Muscle of leg (tissue), 11 donors: ENCODE data around the gene EEFSEC. TPM values are rescaled to one million over a fixed set of nuclear protein-coding genes. Genes with fewer than 3 reads are reported as not detected.

Experiments
- DNase-seq: peaks from one replicate; pipeline ENCODE4 v3.0.0; 2013
- H3K27ac ChIP-seq: one replicate; pipeline ENCODE4 v1.5.1; 2013; ENCODE audit warnings: mild to moderate bottlenecking, low read length, control low read depth
- H3K27me3 ChIP-seq: one replicate; pipeline ENCODE4 v1.6.1; 2013; ENCODE audit warnings: low read length; ENCODE audit not compliant: control insufficient read depth, insufficient read depth
- H3K36me3 ChIP-seq: one replicate; pipeline ENCODE4 v1.6.1; 2013; ENCODE audit warnings: low read length; ENCODE audit not compliant: control insufficient read depth, insufficient read depth
- H3K4me1 ChIP-seq: one replicate; pipeline ENCODE4 v1.6.1; 2013; ENCODE audit warnings: low read length; ENCODE audit not compliant: control insufficient read depth, insufficient read depth
- H3K4me3 ChIP-seq: one replicate; pipeline ENCODE4 v1.5.1; 2013; ENCODE audit warnings: low read length, control low read depth
- H3K9me3 ChIP-seq: replicated peaks from 2 replicates; pipeline ENCODE4 v1.6.1; 2013; ENCODE audit warnings: low read depth, low read length; ENCODE audit not compliant: control insufficient read depth
- WGBS: methylation state at CpG from one replicate; pipeline ENCODE4 v1.1.5; 2013; ENCODE audit warnings: missing lambda C conversion rate; ENCODE audit not compliant: insufficient coverage; 5-methylcytosine and 5-hydroxymethylcytosine counted together
- polyA plus RNA-seq, 8 donors: library from polyadenylated mRNA; unstranded; fragments of 120-200 nt; gene quantifications; one replicate each; pipeline versions ENCODE4 v1.2.1 to v1.2.3, GENCODE V29; 2013; ENCODE audit warnings: inconsistent platforms in 1 of 8, low replicate concordance in 1 of 8; ENCODE audit not compliant: insufficient read length in 8 of 8, insufficient read depth in 1 of 8
- total RNA-seq: library from RNA; stranded (reverse); fragments of 120-200 nt; gene quantifications from one replicate; pipeline ENCODE4 v1.2.4, GENCODE V29; 2013

The EEFSEC gene
- total and polyA plus RNA-seq, 9 donors = 5.5 to 20.9 (median 16.9) TPM

DNA sequence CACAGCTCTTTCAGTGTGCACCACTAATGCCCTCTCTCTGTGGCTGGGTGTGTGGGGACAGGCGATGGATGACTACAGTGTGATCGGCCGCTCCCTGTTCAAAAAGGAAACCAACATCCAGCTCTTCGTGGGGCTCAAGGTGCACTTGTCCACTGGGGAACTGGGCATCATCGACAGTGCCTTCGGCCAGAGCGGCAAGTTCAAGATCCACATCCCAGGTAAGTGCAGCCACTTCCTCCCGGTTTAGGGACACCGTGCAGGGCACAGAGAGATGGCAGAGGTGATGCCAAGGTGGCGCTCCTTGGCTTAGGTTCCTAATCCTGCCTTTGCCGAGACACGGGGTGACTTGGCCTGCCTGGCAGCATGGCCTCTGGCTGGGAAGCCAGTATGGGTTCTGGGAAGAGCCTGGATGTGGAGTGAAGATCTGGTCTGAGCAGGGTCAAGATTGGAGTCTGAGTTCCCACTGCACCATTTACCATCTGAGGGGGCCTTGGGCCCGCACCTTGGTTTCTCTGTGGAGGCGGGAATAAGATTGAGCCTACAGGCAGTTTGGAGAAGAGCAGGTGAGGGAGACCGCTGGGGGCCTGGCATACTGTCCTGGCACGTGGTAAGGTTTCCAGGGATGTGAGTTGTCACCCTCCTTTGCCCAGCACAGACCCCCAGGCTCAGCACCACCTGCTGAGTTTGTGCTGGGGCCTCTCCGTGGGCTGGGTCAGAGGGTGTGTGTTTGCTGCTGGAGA lies 205.0 kb downstream of the EEFSEC start:
- 95% methylated on average over 14 of the region's 17 CpGs for WGBS
- Histone ChIP-seq H3K27ac (no peak overlapping the region), H3K27me3 (no peaks in the 10 kb centered on the region), H3K4me1 (no peaks in the 10 kb centered on the region), H3K4me3 (no peak overlapping the region), H3K36me3 (peaks cover 19% of the 10 kb centered on the region), H3K9me3 (no peaks in the 10 kb centered on the region)
- no peak for DNase-seq

- Histone ChIP-seq H3K4me3 (no peak overlapping the region), H3K36me3 (peaks cover 19% of the 10 kb centered on the region), H3K9me3 (no peaks in the 10 kb centered on the region), H3K27ac (no peak overlapping the region), H3K4me1 (no peaks in the 10 kb centered on the region), H3K27me3 (no peaks in the 10 kb centered on the region)
- DNase-seq = no peak
- WGBS = 91% methylated on average over 6 of the region's 6 CpGs
These were observed 205.9 kb downstream of the EEFSEC start for GRCh38 chr3:128359060-128359664.

DNA sequence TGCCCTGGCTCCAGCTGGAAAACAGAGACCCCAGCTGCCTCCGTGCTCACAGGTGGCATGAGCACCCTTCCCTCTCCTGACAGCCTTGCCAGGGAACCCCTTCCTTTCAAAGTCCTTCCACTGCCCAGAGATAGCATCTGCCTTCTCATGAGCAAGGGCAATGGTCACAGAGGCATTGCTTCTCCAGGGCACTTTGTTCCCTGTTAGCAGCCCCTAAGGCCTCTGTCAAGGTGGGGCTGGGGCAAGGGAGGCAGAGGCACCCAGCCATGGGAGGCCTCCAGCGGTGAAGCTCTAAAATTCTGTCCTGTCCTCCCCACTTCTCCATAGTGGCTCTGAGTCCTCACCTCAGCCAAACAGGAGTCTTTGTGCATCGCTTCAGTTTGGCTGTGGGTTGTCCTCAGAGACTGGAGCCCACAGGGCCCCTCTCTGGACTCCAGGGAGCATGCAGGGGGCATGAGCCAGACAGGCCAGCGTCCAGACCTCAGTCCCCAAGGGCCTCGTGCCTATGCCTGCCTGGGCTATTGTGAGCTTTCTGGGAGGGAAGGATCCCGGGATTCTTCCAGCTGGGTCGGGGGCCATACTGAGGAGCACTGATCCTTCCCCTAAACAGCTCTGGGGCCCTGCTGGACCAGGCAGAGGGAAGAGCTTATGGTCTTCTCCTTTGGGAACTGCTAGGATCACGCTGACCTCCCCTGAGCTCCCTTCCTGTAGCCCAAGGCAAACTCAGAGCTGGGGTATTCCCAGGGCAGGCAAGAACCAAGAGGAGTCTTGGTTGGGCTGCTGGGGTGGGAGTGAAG lies 206.8 kb downstream of the EEFSEC start:
- H3K9me3 ChIP-seq = no peaks in the 10 kb centered on the region
- no peak for DNase-seq
- H3K27ac ChIP-seq = no peak overlapping the region
- H3K27me3 ChIP-seq = no peaks in the 10 kb centered on the region
- WGBS = 58% methylated on average over 4 of the region's 8 CpGs
- H3K4me3 ChIP-seq = no peak overlapping the region
- no peaks in the 10 kb centered on the region for H3K4me1 ChIP-seq
- H3K36me3 ChIP-seq = peaks cover 19% of the 10 kb centered on the region

DNA sequence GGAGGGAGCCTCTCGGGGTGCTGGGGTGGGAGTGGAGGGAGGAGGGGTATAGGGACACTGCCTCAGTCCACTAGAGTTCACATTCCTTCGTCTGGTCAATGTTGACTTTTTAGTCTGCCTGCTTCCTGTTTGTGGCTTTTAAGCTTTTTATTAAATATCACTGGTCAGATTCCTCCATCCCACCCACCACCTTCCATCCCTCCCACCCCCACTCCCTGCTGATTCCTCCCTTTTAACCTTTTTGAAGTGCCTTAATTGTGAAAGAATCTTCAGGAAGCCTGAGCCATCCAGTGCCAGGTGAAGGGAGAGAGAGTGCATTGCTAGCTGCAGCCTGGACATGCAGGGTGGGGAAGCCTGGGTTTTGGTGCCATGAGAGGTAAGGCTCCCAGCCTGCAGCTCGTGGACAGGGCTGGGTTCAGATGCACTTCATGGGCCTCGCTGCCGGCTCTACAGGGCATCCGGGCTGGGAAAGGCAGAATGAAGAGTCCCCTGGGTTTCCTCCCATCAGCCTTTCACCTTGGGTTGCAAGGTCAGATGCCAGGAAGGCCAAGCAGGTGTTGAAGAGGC lies 207.5 kb downstream of the EEFSEC start:
- Histone ChIP-seq H3K4me3 (no peak overlapping the region), H3K9me3 (no peaks in the 10 kb centered on the region), H3K27me3 (no peaks in the 10 kb centered on the region), H3K36me3 (peaks cover 23% of the 10 kb centered on the region), H3K27ac (no peak overlapping the region), H3K4me1 (no peaks in the 10 kb centered on the region)
- DNase-seq = no peak
- WGBS = 83% methylated on average over 4 of the region's 6 CpGs

DNA sequence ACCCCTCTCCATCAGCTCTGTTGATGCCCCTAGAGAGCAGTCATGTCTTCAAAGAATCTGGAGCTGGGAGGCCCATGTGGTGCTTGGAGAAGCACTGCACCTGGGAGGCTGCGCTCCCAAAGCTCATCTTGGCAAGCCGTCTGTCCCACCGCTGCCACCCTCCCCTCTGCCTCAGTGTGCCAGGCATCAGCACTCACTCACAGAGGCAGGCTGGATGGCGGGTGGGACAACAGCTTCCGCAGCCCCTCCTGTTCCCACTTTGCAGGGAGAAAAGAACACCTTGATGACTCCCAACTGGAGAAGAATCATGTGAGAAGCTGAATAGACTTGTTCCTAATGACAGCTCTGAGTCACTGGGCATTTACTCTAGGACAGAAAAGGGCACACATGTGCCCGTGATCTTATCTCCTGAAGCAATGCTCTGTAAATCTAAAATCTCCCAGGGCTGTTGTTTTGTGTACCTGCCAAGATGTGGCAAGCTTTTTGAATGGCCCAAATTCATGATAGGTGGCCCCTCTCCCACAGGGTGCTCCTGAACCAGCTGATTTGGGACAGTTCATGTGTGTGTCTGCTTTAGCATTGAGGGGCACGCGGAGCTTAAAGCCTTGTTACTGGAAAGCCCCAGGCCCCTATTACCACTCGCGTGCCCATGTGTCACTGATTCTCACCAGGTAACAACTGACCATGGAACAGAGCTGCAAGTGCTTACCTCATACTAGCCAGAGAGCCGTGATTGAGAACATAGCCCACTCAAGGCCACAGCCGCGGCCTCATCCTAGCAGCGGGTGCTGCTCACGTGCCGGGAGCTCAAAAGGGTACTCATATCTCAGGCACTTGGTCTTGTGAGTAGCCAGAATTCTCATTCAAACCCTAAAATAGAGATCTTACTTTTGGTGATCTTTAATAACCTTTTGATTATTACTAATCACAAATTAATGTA lies 209.0 kb downstream of the EEFSEC start:
- 94% methylated on average over 8 of the region's 16 CpGs for WGBS
- no peak for DNase-seq
- no peak overlapping the region for H3K27ac ChIP-seq
- H3K4me3 ChIP-seq = no peak overlapping the region
- H3K9me3 ChIP-seq = no peaks in the 10 kb centered on the region
- peaks cover 25% of the 10 kb centered on the region for H3K36me3 ChIP-seq
- H3K4me1 ChIP-seq = peaks cover 3% of the 10 kb centered on the region
- no peaks in the 10 kb centered on the region for H3K27me3 ChIP-seq

GRCh38 chr3:128364291-128364690 lies 211.0 kb downstream of the EEFSEC start:
- H3K27ac ChIP-seq = no peak overlapping the region

DNA sequence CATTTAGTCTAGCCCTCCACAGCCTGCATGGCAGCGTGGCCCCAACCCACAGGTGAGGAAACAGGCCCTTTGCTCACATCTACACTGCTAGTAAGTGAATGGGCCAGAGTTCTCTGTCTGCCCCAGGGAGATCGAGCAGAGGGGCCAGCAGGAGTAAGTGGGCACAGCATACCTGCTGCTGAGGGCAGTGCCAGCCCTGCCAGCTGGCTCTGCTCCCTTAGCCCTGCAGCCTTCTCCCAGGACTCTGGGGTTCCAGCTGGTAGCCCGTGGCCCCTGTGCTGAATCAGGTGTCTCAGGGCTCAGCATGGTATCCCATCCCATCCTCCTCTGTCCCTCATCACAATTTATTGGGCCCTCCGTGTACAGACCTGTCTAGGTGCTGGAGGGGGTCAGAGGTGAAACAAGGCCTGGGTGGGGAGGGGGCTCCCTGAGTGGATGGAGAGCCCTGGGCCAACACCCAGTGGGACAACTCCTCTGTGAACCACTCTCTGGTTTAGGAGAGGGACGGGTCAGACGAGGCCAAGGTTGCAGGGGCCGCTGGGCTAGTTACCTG lies 211.6 kb downstream of the EEFSEC start:
- H3K9me3 ChIP-seq = no peaks in the 10 kb centered on the region
- no peak overlapping the region for H3K27ac ChIP-seq
- H3K4me3 ChIP-seq = no peak overlapping the region
- peaks cover 22% of the 10 kb centered on the region for H3K4me1 ChIP-seq
- H3K27me3 ChIP-seq = no peaks in the 10 kb centered on the region
- H3K36me3 ChIP-seq = peaks cover 9% of the 10 kb centered on the region
- DNase-seq = no peak
- WGBS = 87% methylated on average over 5 of the region's 7 CpGs

More at GRCh38 chr3:128364291-128364690, 211.0 kb downstream of the EEFSEC start:
- H3K27me3 ChIP-seq = no peaks in the 10 kb centered on the region
- no peak overlapping the region for H3K4me3 ChIP-seq
- peaks cover 10% of the 10 kb centered on the region for H3K36me3 ChIP-seq
- WGBS = 80% methylated on average over 6 of the region's 6 CpGs
- peaks cover 16% of the 10 kb centered on the region for H3K4me1 ChIP-seq
- DNase-seq = no peak
- no peaks in the 10 kb centered on the region for H3K9me3 ChIP-seq

DNA sequence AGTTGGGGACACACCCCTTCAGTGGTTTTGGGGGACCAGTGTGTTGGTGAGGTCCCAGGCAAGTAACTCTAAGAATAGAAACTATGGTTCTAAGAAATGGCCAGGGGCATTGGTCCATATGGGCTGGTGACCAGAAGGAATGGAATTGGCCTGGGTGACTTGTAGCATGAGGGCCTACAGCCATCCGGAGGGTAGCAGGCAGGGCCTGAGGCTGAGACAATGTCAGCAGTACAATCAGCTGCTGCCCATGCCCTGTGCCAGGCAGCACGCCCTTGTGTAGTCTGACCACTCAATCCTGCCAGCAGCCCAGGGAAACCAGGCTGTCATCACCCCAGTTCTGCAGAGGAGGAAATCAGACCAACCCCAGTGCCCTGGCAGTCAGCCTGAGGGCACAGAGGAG lies 212.9 kb downstream of the EEFSEC start:
- no peaks in the 10 kb centered on the region for H3K27me3 ChIP-seq
- H3K36me3 ChIP-seq = peaks cover 9% of the 10 kb centered on the region
- no peak overlapping the region for H3K27ac ChIP-seq
- WGBS = 91% methylated on average over 2 of the region's 2 CpGs
- no peaks in the 10 kb centered on the region for H3K9me3 ChIP-seq
- no peak overlapping the region for H3K4me3 ChIP-seq
- H3K4me1 ChIP-seq = peaks cover 29% of the 10 kb centered on the region
- DNase-seq = no peak

DNA sequence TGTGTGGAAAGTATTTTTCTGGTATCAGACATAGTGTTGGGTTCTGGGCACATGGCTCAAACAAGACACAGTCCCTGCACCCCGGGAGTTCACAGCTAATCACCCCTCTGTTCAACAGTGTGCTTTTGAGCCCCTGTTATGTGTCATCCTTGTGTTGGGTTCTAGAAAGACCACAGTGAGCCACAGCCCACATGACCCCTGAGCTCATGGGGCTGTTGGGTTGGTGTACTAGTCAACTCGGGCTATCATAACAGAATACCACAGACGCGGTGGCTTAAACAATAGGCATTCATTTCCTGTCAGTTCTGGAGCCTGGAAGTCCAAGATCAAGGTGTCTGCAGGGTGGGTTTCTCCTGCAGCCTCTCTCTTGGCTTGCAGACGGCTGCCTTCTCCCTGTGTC lies 213.4 kb downstream of the EEFSEC start:
- H3K27ac ChIP-seq = no peak overlapping the region
- no peak overlapping the region for H3K4me3 ChIP-seq
- no peaks in the 10 kb centered on the region for H3K9me3 ChIP-seq
- no peaks in the 10 kb centered on the region for H3K27me3 ChIP-seq
- peaks cover 6% of the 10 kb centered on the region for H3K36me3 ChIP-seq
- WGBS = 82% methylated on average over 3 of the region's 5 CpGs
- no peak for DNase-seq
- H3K4me1 ChIP-seq = peaks cover 29% of the 10 kb centered on the region
